ENCODE results near the gene PRXL2B.
"Not testable (repeated sequence)": the region's sequence is repeated elsewhere in the genome, so short reads cannot be mapped to it uniquely, and the experiment has no call there.

The PRXL2B gene

DNA sequence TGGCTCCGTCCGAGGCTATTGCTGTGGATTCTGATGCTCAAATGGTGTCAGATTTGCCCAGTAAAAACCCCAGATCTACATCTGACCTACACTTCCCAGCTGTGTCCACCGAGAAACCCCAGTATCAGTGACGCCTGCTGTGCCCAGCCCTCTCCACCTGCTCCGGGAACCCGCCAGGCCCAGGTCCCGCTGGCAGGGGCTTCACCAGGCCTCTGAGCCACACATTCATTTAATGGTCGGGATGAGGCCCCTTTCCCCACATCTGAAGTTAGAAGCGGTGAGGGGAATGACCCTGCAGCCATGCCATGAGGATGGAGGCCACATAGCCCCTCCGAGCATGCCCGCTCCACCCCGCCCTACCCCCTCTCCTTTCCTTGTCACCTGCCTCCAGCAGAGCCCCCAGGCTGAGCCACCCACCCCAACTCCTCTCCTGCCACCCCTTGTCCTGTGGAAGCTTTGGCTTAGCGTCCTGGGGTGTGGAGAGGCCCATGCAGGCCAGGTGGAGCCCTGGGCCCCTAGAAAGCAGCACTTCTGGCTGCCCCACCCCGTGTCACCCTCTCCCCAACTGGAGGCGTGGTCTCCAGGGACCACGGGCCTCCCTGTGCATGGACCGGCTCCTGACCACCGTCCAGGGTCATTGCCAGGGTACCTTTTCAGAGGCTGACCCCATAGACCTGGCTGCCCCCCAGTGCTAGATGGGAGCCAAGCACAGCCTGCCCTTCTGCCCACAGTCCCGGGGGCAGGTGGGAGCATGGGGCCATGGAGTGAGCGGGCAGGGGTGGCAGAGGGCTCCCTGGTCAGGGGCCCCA is 22.4 kb upstream of the PRXL2B start:
- DNase-seq (ENCODE audit: low spot score), result no peak

DNA sequence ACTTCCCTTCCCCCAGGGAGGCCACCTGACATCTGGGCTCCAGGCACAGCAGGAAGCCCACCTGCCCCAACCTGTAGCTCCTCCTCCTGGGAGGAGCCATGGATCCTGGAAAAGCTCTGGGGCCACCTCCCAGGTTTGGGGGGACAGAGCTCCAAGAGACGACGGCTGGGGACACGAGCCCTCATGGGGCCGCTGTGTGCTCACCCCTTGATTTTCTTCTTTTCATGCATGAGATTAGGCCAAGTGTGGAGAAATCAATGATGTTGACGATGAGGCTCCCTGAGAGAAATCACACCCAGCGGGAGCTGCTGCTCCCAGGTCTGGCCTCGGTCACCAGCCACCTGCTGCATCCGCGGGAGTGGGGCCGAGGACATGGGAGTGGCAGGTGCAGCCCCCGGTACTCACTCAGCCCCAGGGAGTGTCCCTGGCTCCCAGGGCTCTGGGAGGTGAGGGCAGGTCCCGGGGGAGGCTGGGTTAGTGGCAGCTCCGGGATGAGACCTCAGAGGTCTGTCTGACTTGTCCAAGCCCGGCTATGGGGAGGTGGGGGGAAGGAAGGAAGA is 21.7 kb upstream of the PRXL2B start:
- DNase-seq (ENCODE audit: low spot score), result no peak

DNA sequence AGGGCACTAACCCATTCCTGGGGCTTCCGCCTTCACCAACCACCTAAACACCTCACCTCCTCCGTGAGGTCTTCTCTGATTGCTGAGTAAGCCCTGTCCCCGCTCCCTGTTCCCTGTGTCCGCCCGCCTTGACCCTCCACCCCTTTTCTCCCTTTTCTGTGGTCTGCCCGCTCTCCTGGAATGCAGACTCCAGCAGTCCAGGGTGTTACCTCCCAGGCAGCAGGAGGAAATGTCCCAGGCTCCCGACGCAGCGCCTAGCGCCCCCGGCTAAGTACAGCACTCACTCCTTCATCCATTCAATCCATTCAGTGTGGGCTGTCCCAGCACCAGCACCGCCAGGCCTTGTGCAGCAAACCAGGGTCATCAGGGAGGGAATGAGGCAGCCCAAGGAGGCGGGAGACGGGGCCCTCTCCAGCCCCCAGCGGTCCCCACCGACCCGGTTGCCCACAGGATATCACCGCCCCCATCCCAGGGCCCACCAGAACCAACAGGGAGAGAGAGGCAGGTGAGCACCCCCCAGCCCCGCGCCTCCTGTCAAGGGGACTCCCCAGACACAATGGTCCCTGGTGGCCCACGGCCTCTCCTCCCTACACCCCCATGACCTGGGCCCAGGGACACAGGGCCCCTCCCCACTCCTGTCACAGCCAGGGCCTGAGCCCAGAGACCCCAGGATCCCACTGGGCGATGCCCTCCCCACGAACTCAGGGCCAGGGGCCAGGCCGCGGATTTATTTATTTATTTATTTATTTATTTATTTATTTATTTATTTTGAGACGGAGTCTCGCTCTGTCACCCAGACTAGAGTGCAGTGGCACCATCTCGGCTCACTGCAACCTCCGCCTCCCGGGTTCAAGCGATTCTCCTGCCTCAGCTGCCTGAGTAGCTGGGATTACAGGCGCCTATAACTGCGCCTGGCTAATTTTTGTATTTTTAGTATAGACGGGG is 20.2 kb upstream of the PRXL2B start:
- DNase-seq (ENCODE audit: low spot score), result no peak

DNA sequence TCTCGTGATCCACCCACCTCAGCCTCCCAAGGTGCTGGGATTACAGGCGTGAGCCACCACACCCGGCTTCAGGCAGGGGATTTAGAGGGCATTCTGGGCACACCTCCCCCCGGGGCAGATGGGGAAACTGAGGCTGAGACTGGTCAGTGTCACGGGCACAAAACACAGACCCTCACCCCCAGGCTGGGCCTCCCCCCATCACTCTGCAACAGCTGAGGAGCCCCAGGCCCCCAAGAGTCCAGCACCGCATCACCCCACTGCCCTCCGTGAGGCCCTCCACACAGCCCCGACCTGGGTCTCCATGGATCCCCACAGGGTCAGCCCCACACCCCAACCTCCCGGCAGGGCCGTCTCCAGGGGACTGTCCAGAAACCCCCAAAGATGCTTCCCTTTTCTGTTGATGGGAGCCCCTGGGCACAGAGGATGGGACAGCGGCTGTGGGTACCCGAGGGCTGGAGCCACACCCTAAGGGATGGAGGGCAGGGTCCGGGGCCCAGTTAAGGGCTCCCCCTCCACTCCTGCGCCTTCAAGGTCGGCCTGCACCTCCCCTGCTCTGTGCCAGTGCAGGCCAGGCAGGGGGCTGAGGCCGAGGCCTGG is 19.4 kb upstream of the PRXL2B start:
- no peak for DNase-seq (ENCODE audit: low spot score)

DNA sequence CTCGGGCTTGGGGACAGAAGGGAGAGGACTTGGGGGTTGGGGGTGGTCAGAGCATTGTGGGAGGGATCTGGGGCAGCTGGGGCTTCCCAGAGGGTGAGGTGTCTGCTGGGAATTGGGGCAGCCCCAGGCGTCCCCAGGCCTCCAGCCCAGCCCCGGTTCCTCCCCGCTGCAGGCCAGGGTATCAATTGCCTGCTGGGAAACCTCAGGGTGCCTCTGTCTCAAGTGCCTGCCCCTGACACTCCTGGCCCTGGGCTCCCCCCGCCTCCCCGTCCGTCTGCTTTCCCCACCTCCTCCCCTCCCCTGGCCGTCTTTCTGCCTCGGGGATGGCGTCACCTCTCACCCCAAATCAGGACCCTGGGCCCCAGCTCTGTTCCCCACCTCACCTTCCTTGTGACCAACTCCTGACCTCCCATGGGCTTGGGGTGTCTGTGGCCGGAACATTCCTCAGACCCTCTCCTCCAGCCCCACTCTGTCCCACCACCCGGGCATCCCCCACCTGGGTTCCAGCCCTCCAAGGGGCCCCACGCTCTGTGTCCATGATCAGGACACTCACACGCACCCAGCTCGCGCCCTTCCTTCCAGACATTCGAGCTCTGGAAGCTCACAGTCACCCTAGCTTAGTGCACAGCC is 18.3 kb upstream of the PRXL2B start:
- not testable (repeated sequence) for DNase-seq (ENCODE audit: low spot score)

DNA sequence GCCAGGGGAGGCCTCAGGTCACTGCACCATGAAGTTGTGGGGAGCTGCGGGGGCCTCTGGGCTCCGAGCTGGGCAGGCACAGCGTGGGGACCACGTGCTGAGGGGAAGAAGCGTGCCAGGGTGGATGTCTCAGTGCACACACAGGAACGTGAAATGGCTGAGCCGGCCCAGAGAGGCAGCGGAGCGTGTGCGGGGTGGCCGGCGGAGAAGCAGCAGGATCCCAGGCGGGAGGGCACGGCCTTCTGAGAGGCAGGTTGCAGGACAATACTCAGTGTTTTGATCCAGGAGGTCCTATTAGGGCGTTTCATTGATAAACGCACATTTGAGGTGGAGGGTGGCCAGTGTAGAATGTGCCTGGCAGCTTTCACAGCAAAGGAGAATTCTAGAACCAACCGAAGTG is 17.5 kb upstream of the PRXL2B start:
- no peak for DNase-seq (ENCODE audit: low spot score)

DNA sequence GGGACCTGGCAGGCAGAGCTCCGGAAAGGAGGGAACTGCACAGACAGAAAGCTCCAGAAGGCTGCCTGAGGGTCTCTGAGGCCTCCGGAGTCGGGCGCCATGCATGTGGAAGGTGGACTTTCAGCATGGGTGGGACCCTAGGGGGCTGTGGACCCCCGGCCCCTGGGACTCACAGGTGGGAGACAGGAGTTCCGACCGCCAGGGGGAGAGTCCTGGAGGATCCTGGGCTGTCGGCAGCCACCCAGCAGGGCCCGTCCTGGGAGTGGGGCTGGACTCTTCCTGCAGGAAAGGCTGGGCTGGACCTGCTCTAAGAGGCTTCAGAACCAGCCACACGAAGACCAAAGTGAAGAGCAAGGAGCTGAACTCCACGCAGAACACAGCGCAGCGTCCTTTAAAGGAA is 16.9 kb upstream of the PRXL2B start:
- not testable (repeated sequence) for DNase-seq (ENCODE audit: low spot score)

DNA sequence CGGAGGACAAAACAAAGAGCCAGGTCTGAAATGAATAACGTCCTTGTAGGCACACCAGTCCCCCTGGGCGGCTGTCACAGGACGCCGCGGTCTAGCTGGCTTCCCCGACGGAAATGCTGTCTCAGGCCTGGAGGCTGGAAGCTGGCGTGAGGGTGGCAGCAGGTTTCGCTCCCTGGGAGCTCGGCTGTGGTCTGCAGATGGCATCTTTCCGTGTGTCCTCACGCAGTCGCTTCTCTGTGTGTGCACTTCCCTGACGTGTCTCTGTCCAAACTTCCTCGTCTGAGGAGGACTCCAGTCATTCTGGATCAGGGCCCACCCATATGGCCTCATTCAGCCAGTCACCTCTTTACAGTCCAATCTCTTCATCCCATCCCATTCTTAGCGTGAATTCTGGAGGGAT is 16.2 kb upstream of the PRXL2B start:
- no peak for DNase-seq (ENCODE audit: low spot score)

DNA sequence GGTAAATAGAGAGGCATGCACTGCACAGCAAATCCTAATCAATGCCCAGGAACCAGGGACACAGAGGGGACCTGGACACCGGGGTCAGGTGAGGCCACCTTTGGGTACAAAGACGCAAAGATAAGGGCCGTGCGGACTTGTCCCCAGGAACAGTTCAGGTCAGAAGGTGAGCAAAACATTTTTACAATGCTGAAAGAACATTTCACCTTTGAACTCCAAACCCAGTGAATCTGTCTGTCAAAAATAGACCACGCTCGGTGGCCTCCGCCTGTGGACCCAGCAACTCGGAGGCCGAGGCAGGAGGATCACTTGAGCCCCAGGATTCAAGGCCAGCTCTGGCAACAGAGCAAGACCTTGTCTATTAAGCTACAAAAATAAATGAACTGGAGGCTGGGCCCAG is 15.2 kb upstream of the PRXL2B start:
- no peak for DNase-seq (ENCODE audit: low spot score)

DNA sequence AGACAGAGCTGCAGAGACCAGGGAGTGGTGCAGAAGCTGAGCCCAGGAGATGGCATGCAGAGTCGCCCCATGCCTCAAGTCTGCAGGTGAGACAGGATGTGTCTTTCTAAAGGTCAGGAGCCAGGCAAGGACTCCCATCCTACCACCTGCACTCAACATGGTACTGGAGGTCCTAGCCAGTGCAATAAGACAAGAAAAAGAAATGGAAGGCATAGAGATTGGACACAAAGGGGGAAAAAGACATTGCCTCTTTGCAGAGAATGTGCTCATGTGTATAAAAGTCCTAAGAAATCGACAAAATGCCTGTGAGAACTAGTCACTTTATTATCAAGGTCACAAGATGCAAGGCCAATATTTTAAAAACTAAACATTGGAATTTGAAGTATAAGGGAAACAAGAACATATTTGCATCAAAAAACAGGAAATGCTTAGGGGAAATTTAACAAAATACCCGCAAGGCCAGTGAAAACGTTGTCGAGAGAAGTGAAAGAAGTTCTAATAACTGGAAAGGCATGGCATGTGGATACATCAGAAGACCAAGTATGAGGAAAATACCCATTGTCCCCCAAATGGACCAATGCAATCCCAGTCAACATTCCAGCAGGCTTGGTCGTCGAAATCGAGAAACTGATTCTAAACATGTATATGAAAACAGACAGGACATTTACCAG is 13.2 kb upstream of the PRXL2B start:
- no peak for DNase-seq (ENCODE audit: low spot score)

DNA sequence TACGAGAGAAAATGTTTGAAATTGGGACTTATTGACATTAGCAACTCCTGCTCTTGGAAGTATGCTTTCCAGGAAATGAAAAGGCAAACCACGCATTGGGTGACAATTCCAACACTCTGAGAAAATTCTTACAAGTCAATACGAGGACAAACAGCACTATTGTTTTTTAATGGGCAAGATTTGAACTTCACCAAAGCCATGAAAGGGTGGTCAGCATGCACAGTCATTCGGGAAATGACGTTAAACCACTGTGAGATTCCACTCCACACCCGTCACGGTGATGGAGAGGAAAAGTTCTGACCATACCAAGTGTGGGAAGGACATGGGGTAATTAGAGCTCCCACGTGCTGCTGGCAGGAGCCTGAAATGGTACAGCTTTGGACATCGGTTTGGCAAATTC is 12.2 kb upstream of the PRXL2B start:
- peak; percentile 25 for DNase-seq (ENCODE audit: low spot score)

DNA sequence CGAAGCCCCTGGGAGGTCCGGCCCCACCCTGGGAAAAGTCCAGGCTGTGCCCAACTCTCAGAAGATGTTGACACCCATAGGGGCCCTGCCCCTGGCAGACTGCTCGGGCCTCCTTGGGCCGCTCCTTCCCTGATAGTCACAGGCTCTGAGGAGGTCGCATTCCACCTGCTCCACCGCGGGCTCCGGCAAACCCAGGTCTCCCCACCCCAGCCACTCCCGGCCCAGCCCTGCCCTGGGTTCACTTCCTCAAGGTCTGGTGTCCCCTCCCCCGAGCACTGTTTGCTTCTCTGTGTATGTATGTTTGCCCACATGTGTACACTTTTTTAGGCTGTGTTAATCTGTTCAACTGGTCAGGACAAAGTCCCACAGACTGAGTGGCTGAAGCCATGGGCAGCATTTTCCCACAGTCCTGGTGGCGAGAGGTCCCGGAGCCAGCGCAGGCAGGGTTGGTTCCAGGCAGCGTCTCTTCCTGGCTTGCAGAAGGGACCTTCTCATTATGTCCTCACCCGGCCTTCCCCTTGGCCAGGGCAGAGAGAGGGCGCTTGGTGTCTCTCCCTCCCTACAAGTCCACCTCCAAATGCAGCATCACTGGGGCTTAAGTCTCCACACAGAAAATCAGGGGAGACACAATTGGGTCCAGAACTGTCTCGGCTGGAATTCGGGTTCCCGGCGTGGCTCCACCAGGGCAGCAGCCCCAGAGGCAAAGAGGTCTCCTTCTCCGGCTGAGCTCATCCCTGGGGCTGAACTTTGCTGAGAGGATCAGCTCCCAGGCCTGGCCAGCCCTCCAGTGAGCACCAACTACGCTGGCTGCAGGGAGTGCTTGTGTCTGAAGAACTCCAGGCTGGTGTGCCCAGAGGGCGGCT is 10.5 kb upstream of the PRXL2B start:
- no peak for DNase-seq (ENCODE audit: low spot score)

DNA sequence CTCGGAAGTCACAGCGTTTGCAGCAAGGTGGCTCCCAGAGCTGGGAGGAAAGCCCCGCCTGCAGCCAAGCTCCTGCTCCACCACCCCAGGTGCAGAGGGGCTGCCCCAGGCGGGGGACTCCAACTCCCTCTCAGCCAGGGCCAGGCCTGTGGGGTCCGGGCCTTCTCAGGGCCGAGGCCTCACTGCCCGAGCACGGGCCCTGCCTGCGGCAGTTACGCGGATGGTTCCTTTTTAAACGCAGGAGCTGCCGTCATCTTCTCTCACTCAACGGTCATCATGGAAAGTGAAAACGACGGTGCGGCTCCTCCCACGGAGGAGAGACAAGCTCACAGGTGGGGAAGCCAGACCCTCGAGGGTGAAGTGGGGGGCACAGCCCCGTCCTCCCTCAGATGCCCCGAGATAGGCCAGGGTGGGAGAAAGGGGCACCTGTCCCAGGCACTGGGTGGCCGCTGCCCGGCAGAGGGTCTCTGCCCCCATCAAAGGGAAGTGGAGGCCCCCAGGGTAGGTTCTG is 9.0 kb upstream of the PRXL2B start:
- DNase-seq (ENCODE audit: low spot score), result not testable (repeated sequence)

DNA sequence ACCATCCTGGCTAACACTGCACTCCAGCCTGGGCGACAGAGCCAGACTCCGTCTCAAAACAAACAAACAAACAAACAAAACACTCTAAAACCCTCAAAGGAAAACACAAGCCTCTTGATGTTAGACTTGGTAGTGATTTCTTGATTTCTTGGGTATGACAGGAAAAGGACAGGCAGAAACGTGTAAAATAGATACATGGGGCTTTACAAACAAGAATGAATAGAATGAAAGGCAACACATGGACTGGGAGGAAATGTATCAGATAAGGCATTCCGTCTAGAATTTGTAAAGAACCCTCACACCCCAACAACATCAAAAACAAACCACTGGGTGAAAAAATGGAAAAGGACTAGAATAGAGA is 7.8 kb upstream of the PRXL2B start:
- DNase-seq (ENCODE audit: low spot score), result no peak

DNA sequence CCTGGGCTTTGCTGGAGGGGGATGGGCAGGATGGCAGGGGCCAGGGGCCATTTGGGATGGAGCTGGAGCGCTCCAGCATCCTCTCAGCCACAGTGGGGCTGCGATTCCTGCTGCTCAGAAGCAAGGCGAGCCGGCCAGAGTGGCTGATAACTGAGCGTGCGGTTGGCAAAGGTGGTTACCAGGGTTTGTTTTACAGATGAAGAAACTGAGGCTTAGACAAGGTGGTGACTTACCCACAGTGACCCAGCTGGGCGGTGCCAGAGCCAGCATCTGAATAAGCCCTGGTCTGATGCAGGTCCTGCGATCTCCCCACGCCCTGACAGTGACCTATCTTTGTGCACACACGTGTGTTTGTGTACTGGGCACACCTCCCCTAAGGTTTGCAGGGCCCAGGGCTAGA is 5.9 kb upstream of the PRXL2B start:
- no peak for DNase-seq (ENCODE audit: low spot score)

DNA sequence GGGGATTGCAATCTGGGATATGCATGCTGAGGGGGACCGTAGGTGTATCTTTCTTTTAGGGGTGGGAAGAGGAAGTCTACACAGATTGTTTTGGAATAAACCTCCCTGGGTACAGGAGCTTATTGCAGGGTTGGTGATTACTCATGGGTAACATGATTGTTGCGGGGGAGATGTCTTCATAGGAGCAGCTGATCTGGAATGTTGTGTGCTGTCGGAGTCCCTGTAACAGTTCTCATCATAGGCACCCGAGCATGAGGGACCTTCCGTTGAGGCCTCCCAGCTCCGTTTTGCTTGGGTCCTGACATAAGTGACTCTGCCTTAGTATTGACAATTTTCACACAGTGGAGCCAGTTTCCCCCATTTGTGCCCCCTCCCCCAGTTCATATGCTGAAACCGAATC is 4.2 kb upstream of the PRXL2B start:
- no peak for DNase-seq (ENCODE audit: low spot score)

DNA sequence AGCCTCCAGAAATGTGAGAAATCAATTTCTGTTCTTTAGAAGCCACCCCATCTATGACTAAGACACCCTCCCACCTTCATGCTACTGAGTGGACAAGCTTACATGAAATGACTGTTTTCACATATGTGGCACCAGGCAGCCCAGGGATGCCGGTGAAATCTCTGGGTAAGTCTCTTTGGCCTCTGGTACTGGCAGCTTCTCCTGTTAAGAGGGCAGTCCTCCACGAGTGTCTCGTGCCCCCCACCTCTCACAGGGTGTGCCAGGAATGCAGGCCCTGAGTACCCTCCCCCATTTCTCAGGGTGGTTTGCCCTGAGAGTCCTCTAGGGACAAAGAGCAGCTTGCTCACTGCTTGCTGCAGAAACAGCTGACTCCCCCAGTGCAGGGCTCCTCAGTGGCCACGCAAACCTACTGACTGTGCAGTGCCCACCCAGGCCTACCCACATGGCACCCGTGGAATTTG is 3.2 kb upstream of the PRXL2B start:
- no peak for DNase-seq (ENCODE audit: low spot score)

DNA sequence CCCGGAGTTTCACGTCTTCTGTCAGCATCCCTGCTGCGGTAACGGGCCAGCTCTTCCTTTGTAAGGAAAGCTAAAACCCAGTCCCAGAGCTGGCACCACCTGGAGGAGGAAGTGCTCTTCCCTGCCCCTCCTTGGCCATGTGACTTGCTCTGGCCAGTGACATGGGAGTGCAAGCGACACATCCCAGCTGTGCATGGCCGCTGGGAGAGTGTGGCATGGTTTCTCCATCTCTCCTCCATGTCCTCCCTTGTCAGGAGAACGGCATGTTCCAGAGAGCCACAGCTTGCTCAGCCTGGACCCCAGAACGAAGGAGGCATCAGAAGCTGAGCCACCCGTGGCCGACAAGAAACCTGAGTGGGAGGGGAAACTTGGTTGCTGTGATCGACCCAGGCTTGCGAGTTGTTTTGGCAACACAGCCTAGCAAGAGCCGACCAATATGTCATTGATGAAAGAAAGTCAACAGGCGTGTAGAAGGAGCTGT is 2.7 kb upstream of the PRXL2B start:
- DNase-seq (ENCODE audit: low spot score), result no peak

DNA sequence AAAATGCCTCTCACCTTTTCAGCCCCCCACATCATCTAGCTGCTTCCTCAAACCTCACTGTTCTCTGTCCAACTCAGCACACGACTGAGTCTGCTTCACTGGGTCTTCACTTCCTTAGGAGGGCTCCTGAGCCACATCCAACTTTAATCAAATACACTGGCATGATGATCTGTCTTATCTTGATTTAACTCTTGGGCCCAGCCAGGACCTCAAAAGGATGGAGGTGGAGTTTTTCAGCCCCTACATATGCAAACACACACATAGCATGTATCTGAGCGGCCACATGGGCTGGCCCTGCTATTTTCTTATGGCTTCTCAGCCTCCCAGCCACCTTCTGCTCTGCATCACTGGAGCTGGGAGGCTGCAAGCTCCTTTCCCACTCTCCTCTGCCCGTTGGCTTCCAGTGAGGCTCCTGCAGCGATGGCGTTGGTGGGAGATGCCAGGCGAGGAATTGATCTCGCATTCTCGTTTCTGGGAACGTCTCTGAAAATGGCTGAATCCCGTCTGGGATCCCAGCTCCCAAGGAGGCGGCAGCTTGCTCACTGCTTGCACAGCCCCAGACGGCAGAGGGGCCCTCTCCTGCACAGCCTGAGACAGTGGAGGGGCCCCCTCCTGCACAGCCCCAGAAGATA is 1.8 kb upstream of the PRXL2B start:
- no peak for DNase-seq (ENCODE audit: low spot score)
